G401 (cell line): ENCODE measurements around the gene AP5S1. TPM values are rescaled to one million over a fixed set of nuclear protein-coding genes. Genes with fewer than 3 reads are reported as not detected.
A peak's percentile ranks its signal among the peaks of the same experiment; 100 is the strongest.
"Not testable (repeated sequence)": the region's sequence is repeated elsewhere in the genome, so short reads cannot be mapped to it uniquely, and the experiment has no call there.

Experiments used
- DNase-seq: peaks from one replicate; pipeline ENCODE4 v3.0.0-alpha.2; 2015; ENCODE audit warnings: low spot score
- in situ Hi-C: cut with HindIII; loops from 2 replicates; pipeline ENCODE4 v1.10.0; 2016; ENCODE audit warnings: low sequenced_read_pairs, mixed read lengths
- total RNA-seq: library from RNA; depleted of rRNA; stranded (reverse); fragments of >200 nt; shearing (Covaris generic); gene quantifications from 2 replicates; pipeline ENCODE4 v1.2.3, GENCODE V29; 2014

AP5S1 gene
- total RNA-seq, 1 experiment from 2014 or later = 9.8 TPM

GRCh38 chr20:3787324-3788014 is 32.9 kb upstream of the AP5S1 start:
- in situ Hi-C loops = no loop called here
- no peak for DNase-seq

- no peak for DNase-seq
- in situ Hi-C loops = no loop called here
Measured at GRCh38 chr20:3788685-3789155, 31.6 kb upstream of the AP5S1 start.

- in situ Hi-C loops, DNase-seq: not testable (repeated sequence)
Measured at GRCh38 chr20:3789201-3789600, 31.1 kb upstream of the AP5S1 start.

GRCh38 chr20:3794168-3794567 is 26.2 kb upstream of the AP5S1 start:
- DNase-seq, in situ Hi-C loops: not testable (repeated sequence)

- in situ Hi-C loops = no loop called here
- DNase-seq = no peak
Measured at GRCh38 chr20:3794701-3795420, 25.5 kb upstream of the AP5S1 start.

- peak; percentile 90 for DNase-seq
- in situ Hi-C loops = no loop called here
Measured at GRCh38 chr20:3795511-3796468, 24.6 kb upstream of the AP5S1 start, which contains the start of gene CDC25B. CDC25B (plus strand) TSS chr20:3796310; CDS start chr20:3796532, 222 bp downstream.

- in situ Hi-C loops = no loop called here
- no peak for DNase-seq
Measured at GRCh38 chr20:3796477-3797225, 23.7 kb upstream of the AP5S1 start.

- in situ Hi-C loops = no loop called here
- no peak for DNase-seq
Measured at GRCh38 chr20:3797226-3797545, 23.2 kb upstream of the AP5S1 start.

- in situ Hi-C loops = no loop called here
- no peak for DNase-seq
Measured at GRCh38 chr20:3797592-3798372, 22.6 kb upstream of the AP5S1 start.

GRCh38 chr20:3798373-3798768 is 22.0 kb upstream of the AP5S1 start:
- in situ Hi-C loops = no loop called here
- no peak for DNase-seq

- in situ Hi-C loops = no loop called here
- DNase-seq = no peak
Measured at GRCh38 chr20:3798908-3799248, 21.5 kb upstream of the AP5S1 start.

- in situ Hi-C loops = no loop called here
- DNase-seq = no peak
Measured at GRCh38 chr20:3800256-3800877, 20.0 kb upstream of the AP5S1 start.

GRCh38 chr20:3800878-3801260 is 19.5 kb upstream of the AP5S1 start:
- in situ Hi-C loops = no loop called here
- no peak for DNase-seq

- in situ Hi-C loops = no loop called here
- no peak for DNase-seq
Measured at GRCh38 chr20:3801299-3801698, 19.0 kb upstream of the AP5S1 start.

- in situ Hi-C loops = no loop called here
- DNase-seq = no peak
Measured at GRCh38 chr20:3801846-3802245, 18.5 kb upstream of the AP5S1 start.

GRCh38 chr20:3802524-3803239 is 17.7 kb upstream of the AP5S1 start:
- in situ Hi-C loops = no loop called here
- DNase-seq = no peak

- no peak for DNase-seq
- in situ Hi-C loops = no loop called here
Measured at GRCh38 chr20:3803289-3803688, 17.1 kb upstream of the AP5S1 start.
